Adrenal gland (tissue), 5 donors: ENCODE measurements around the gene LSM12.

Experiments
- CTCF ChIP-seq, 6 experiments: fragments of 450-650 bp in 4 of 6; fragments of 200-600 bp in 2 of 6; sonication (generic) in 1 of 6; IDR thresholded peaks; 1 replicate in 5 of 6; 2 replicates in 1 of 6; pipeline versions ENCODE4 v1.5.1 to v1.8.0; 2016 to 2021; ENCODE audit warnings: antibody characterized with exemption in 6 of 6, mild to moderate bottlenecking in 2 of 6, moderate library complexity in 1 of 6
- POLR2A ChIP-seq, 2 donors: fragments of 450-650 bp; IDR thresholded peaks; one replicate each; pipeline ENCODE4 v1.6.1; 2017; ENCODE audit warnings: antibody characterized with exemption in 2 of 2, mild to moderate bottlenecking in 2 of 2, moderate library complexity in 1 of 2
- donor health status: DM: no; HTN: no; CAD: no.

GRCh38 chr17:44092051-44092450 is 25.6 kb upstream of the LSM12 start:
- TF ChIP-seq CTCF (IDR thresholded peaks at IDR 0.05) (no peak), POLR2A (IDR thresholded peaks at IDR 0.05) (no peak)
